Stimulated activated CD8-positive, alpha-beta memory T cell treated with anti-CD3 and anti-CD28 coated beads, Interleukin-15, amount 100 ng/mL, for 24 hours (primary cell): ENCODE data around the gene GALR2.
"Not testable (repeated sequence)": the region's sequence is repeated elsewhere in the genome, so short reads cannot be mapped to it uniquely, and the experiment has no call there.

Experiments used
- DNase-seq: peaks from one replicate; pipeline ENCODE4 v3.0.0-alpha.2; 2020; ENCODE audit warnings: low read depth

Gene GALR2

GRCh38 chr17:76074390-76075363 is at the start of gene GALR2:
Gene GALR2, plus strand, starts transcription at chr17:76074781. Its CDS starts 103 bp downstream, at chr17:76074884.
- DNase-seq = no peak

- DNase-seq = no peak
These were observed 49.3 kb upstream of the GALR2 start for GRCh38 chr17:76025294-76025693.

- DNase-seq = no peak
These were observed 47.8 kb upstream of the GALR2 start for GRCh38 chr17:76026714-76027158.

DNA sequence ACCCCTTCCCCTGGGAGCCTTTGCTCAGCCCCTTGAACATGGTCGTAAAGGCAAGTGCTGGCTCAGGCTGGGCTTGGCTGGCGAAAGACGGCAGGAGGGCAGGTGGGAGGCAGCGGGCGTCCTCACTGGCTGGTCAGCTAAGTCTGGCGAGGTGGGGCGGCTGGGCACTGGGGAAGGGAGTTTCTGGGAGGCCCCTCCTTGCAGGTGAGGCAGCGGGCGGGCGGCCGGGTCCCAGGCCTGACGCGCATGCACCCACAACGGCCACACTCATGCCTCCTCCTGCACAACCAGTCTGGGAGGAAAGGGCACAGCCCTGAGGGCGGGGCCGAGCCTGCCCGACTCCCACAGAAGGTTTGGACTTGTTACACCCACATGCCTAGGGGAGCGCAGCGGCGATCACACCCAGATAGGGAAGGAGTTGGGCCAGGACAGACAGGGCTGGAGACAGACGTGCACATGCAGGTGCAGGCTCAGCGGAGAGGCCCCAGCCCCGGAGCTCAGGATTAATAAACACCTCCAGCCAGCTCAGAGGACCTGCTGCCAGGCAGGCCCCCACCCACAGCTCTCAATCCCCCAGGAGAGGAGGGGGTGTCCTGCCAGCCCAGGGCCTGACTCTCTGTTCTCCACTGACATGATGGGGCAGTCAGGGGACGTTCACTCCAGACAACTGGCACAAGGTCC is 47.3 kb upstream of the GALR2 start, which contains the start of gene EVPL:
EVPL (minus strand) TSS at position 148 of the 681 bp plus-strand sequence; CDS start at position 40, 108 bp downstream.
- no peak for DNase-seq

DNA sequence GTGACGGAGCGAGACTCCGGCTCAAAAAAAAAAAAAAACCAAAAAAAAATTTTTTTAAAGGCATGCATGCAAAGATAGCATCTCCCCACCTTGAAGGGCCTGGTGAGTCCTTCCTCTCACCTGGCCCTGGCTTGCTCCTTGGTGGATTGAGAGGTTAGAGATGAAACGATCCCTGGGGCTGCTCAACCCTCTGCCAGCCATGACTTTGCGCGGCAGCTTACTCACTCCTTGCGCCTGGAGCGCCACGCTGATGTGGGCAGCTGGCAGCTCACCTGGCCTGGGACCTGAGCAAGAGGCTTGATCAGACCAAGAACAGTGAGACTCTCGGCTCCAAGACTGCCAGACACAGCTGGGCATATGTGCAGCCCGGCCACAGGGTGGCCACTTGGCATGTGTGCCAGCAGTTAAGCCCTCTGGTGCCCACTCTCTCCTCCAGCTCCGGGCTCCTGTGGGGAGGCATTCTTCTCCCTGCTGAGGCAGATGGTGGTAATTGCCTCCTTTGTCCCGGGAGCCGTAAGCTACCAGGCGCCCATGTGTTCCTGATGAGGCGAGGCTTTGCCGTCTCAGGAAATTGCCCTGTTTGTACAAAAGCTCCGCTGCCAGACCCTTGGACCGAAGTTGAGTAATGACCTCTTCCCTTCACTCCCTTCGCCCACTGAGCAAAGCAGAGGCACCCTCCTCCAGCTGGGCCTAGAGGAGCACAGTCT is 42.4 kb upstream of the GALR2 start:
- DNase-seq = no peak

GRCh38 chr17:76032780-76033108 is 41.8 kb upstream of the GALR2 start:
- no peak for DNase-seq

DNA sequence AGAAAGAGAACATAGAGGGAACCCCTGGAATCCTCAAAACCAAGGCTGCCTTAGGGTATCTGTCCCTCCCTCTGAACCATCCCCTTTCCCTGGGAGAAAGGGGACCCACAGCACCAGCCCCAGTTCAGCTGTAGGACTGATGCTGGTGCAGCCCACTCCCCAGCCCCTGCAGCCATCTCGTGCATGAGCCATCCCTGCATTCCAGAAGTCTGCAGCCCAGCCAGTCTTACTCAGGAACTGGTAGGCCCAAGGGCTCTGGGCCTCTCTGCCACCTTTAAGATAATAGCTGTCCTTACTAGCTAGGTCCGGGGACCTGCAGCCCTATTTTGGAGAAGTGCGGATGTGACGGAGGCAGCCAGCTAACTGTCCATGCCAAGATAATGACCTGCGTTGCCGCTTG is 41.4 kb upstream of the GALR2 start:
- DNase-seq = no peak

DNA sequence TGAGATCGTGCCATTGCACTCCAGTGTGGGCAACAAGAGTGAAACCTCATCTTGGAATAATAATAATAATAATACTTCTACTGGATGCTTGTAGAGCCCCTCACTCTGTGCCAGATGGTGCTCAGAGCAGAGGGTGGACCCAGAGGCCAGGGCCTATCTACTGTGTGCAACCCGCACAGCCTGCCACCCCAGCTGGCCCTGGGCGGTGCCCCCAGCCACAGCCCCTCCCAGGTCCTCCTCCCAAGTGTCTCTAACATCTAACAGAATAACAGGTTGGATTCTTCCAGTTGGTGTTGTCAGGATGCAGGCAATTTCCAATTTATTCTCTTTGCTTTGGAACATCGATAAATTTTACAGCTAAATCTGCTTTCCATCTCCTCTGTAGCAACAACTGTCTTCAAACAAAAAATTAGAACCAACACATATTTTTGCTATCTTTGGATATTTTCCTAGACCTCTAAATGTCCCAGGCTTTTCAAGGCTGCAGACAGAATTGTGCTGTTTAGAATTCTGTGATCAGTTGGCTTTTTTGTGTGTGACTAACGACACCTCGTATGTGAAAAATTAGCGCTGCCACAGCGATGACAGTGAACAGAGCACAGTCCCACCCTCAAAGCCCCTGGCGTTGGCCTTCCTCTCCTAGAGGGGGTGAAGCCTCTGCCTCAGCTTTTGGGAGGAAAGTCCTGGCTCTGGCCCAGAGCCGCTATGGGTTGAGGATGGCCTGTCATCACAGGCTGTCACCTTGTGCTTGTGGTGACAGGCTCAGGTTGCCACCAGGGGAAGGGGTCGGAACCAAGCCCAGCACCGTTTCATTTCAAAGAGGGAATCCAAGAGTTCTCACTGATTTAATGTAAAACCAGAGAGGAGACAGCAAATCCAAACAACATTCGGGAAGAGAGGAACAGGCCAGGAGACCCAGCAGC is 39.9 kb upstream of the GALR2 start:
- DNase-seq = no peak

- DNase-seq = no peak
These were observed 37.9 kb upstream of the GALR2 start for GRCh38 chr17:76036497-76037261.

GRCh38 chr17:76038050-76038449 is 36.5 kb upstream of the GALR2 start:
- no peak for DNase-seq

DNA sequence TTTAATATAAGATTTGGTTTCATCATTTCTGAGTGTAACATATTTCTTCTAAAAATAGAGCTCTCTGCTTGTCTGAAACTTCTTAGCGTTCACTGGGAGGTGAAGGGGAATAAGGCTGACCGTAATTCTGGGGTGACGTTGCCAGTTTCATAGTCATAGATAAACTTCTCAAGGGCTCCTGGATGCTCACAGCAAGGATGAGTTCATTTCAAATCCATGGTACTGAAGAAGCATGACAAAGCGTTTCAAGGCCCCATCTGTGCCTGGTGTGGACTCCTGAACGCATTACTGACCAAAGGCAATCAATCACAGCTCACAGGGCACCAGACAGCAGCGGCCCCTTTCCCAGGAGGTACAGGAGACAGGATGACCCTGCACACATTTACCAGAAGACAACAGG is 35.5 kb upstream of the GALR2 start:
- DNase-seq = no peak

GRCh38 chr17:76040376-76040775 is 34.2 kb upstream of the GALR2 start:
- no peak for DNase-seq

DNA sequence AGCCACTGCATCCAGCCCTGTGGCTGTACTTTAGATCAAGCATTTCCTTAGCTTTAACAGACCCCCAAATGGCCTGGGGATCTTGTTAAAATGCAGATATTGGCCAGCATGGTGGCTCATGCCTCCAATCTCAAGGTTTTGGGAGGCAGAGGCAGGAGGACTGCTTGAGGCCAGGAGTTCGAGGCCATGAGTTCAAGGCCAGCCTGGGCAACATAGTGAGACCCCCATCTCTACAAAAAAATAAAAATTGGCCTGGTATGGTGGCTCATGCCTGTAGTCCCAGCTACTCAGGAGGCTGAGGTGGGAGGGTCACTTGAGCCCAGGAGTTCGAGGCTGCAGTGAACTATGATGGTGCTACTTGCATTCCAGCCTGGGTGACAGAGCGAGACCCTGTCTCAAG is 31.7 kb upstream of the GALR2 start:
- DNase-seq = not testable (repeated sequence)

DNA sequence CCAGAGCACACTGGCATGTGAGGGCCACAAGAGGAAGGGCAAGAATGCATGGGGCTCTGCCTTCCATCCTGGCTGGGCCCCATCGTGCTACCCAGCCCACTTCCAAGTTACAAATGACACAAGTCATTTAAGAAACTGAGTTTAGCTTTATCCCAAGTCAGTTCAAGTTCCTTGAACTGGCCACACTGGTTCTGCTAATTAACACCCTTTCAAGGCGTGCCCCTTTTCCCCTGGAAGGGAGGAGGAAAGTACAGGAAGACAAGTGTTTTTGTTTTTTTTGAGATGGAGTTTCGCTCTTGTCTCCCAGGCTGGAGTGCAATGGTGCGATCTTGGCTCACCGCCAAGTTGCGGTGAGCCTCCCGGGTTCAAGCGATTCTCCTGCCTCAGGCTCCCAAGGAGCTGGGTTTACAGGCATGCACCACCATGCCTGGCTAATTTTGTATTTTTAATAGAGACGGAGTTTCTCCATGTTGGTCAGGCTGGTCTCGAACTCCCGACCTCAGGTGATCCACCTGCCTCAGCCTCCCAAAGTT is 30.0 kb upstream of the GALR2 start:
- DNase-seq = not testable (repeated sequence)

- no peak for DNase-seq
These were observed 28.5 kb upstream of the GALR2 start for GRCh38 chr17:76046064-76046463.

DNA sequence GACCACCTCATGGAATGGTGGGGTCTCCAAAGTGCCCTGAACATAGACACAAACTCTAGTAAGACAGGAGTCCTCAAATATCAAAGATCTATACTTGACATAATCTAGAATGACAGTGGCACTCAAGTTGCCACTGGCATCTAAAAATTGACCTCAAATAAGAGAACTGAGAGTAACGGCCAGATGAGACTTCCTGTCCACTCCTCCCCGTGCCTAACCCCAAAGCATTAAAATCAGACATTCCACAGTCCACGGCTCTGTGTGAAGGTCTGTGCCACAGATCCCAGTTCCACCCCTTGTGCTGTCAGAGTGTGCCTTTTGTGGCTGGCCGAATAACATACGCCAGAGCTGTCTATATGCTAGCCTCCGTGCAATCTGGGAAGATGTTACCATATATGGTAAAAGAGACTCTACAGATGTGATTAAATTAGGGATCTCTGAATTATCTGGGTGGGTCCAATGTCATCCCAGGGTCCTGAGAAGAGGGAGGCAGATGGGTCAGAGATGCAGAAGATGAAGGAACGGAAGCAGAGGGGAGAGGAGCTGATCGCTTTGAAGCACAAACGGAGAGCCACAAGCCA is 26.5 kb upstream of the GALR2 start:
- DNase-seq = no peak

GRCh38 chr17:76048711-76049110 is 25.9 kb upstream of the GALR2 start:
- DNase-seq = no peak

- DNase-seq = no peak
These were observed 25.3 kb upstream of the GALR2 start for GRCh38 chr17:76049239-76049638.

DNA sequence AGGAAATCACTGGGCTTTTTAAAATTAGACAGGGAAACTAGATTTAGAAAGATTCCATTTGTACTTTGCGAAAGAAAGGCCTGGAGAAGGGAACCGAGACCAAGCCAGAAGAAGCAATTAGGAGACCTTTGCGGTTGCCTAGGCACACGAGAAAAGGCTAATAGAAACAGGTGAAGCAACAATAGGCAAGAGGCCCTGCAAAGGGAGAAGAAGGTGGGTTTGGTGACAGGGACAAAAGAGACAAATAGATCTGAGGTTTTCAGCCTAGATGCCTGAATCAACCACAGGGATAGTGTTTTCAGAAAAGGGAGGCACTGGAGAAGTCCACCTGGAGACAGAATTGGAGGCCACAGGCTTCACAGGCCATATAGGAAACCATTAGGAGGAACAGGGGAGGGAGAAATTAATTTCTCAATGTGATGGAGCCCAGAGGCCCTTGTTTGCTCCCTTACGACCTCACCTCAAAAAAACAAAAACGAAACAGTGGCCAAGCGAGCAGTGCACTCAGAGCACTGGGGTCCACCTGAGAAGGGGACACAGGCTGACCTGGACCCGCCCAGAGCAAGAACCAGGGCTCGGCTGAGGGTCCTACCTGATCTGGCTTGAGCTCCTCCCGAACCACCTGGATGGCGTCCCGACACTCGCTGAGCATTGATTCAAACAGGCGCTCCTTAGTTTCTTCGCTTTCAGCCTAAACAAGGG is 24.6 kb upstream of the GALR2 start:
- DNase-seq = no peak
